Erythroblast (primary cell): Measurements from ENCODE around the gene STOX2.

Source experiments
- GATA1 ChIP-seq: IDR thresholded peaks from 2 replicates; pipeline ENCODE4 v1.6.1; 2011; ENCODE audit warnings: low read depth, mild to moderate bottlenecking, control low read depth, low read length, moderate library complexity
- POLR2A ChIP-seq: IDR thresholded peaks from 2 replicates; pipeline ENCODE4 v1.6.1; 2011; ENCODE audit warnings: mild to moderate bottlenecking, low read length

- no peak for TF ChIP-seq POLR2A
- no peak for TF ChIP-seq GATA1
These were observed 106.8 kb downstream of the STOX2 start for GRCh38 chr4:184011826-184012380.
